ENCODE measurements around the gene TM7SF3. TPM values are rescaled to one million over a fixed set of nuclear protein-coding genes. Genes with fewer than 3 reads are reported as not detected.
A peak's percentile ranks its signal among the peaks of the same experiment; 100 is the strongest.
"Not testable (repeated sequence)": the region's sequence is repeated elsewhere in the genome, so short reads cannot be mapped to it uniquely, and the experiment has no call there.

TM7SF3 gene
- total RNA-seq, 1 experiment from 2014 or later, result 114 TPM

DNA sequence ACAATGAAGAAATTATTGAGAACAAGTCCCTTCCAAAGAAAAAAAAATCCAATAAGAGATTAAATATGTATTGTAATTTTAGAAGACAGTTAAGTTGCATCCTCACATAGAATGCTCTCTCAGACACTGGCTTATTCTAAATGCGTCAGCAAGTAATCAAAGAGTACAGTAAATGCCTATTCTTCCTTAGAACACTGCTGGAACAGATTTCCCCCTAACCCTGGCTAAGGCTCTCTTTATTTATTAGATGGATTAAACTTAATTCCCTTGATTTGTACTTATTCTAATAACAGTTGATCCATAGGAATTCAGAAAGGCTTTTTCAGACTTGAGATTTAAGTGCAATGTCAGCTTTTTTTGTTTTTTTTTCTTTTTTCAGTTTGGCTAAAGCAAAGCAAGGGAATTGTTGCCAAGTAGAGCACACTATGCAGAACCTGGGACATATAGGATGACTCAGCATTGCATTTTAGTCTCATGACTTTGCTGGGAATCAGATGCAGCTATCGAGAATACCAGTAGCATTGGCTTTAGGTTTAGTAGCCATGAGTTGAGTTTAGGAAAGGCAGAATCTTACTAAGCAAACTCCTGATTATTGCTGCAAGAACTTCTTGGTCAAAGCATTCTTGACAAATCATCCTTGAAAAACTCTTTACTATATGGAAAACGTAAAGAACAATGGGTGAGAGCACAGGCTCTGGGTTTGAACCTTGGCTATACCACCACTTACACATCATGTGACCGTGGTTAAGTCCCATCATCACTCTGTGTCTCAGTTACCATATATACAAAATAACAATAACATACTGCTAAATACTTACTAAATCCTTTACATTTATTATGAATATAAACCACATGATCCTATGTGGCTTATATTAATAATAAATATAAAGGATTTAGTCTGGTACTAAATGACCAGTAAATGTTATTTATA lies 34.9 kb upstream of the TM7SF3 start:
- Histone ChIP-seq H2AFZ (ENCODE audit: low read length) (peak overlapping the region; percentile 52), H3K36me3 (ENCODE audit: low read depth, low read length) (no peaks in the 10 kb centered on the region), H3K4me3 (ENCODE audit: low read length) (no peak overlapping the region), H3K79me2 (ENCODE audit: low read length) (no peaks in the 10 kb centered on the region), H4K20me1 (ENCODE audit: low read length) (no peaks in the 10 kb centered on the region), H3K9me3 (ENCODE audit: low read length) (no peaks in the 10 kb centered on the region), H3K27ac (ENCODE audit: low read length) (peak overlapping the region; percentile 63), H3K9ac (ENCODE audit: low read length) (no peak overlapping the region), H3K4me2 (ENCODE audit: low read length) (peak overlapping the region; percentile 68), H3F3A (ENCODE audit: low read length, unreplicated experiment) (no peaks in the 10 kb centered on the region), H3K9me2 (replicated peaks; ENCODE audit: low read length) (no peaks in the 10 kb centered on the region), H3K27me3 (ENCODE audit: low read length) (no peaks in the 10 kb centered on the region), H3K4me1 (ENCODE audit: insufficient read depth, low read length) (peaks cover 18% of the 10 kb centered on the region)
- intact Hi-C loops (cut with micrococcal nuclease), result no loop called here
- no TSS peak for BruUV-seq (replicated peaks)
- no peak for TF ChIP-seq EZH2phosphoT487 (IDR thresholded peaks at IDR 0.05; ENCODE audit: borderline replicate concordance, low read length)
- TF ChIP-seq EZH2 (IDR thresholded peaks at IDR 0.05; ENCODE audit: low read length, unreplicated experiment), result no peak
- TF ChIP-seq, protein P1, sequence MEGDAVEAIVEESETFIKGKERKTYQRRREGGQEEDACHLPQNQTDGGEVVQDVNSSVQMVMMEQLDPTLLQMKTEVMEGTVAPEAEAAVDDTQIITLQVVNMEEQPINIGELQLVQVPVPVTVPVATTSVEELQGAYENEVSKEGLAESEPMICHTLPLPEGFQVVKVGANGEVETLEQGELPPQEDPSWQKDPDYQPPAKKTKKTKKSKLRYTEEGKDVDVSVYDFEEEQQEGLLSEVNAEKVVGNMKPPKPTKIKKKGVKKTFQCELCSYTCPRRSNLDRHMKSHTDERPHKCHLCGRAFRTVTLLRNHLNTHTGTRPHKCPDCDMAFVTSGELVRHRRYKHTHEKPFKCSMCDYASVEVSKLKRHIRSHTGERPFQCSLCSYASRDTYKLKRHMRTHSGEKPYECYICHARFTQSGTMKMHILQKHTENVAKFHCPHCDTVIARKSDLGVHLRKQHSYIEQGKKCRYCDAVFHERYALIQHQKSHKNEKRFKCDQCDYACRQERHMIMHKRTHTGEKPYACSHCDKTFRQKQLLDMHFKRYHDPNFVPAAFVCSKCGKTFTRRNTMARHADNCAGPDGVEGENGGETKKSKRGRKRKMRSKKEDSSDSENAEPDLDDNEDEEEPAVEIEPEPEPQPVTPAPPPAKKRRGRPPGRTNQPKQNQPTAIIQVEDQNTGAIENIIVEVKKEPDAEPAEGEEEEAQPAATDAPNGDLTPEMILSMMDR (conservative IDR thresholded peaks at IDR 0.05; ENCODE audit: low read depth, low read length), result no peak
- POLR2A ChIA-PET (ENCODE audit: unreplicated experiment), result interaction anchor here (0.5 kb wide), 1 partner anchor 8 kb away, joined by 3 read pairs; no protein-coding TSS in a partner anchor
- DNase-seq, result peak; percentile 95
- CTCF ChIA-PET, result interaction anchor here (0.5 kb wide), 1 partner anchor 30 kb away, joined by 3 read pairs; no protein-coding TSS in a partner anchor
- ATAC-seq, result peak; percentile 90

GRCh38 chr12:27042018-27042417 lies 27.8 kb upstream of the TM7SF3 start:
- H4K20me1 ChIP-seq (ENCODE audit: low read length); CTCF ChIA-PET; ATAC-seq: not testable (repeated sequence)

GRCh38 chr12:27040637-27041036 lies 26.5 kb upstream of the TM7SF3 start:
- H3K9me3 ChIP-seq (ENCODE audit: low read length); H3K9me2 ChIP-seq (replicated peaks; ENCODE audit: low read length); H3K4me2 ChIP-seq (ENCODE audit: low read length); H3K27me3 ChIP-seq (ENCODE audit: low read length); BruUV-seq (replicated peaks); H3K9ac ChIP-seq (ENCODE audit: low read length); H4K20me1 ChIP-seq (ENCODE audit: low read length); CTCF ChIA-PET; H3K4me1 ChIP-seq (ENCODE audit: insufficient read depth, low read length); H3F3A ChIP-seq (ENCODE audit: low read length, unreplicated experiment); intact Hi-C loops (cut with micrococcal nuclease); H3K36me3 ChIP-seq (ENCODE audit: low read depth, low read length); DNase-seq; POLR2A ChIA-PET (ENCODE audit: unreplicated experiment); ATAC-seq; H3K79me2 ChIP-seq (ENCODE audit: low read length); H3K27ac ChIP-seq (ENCODE audit: low read length); H3K4me3 ChIP-seq (ENCODE audit: low read length); H2AFZ ChIP-seq (ENCODE audit: low read length): not testable (repeated sequence)

More at GRCh38 chr12:27042018-27042417, 27.8 kb upstream of the TM7SF3 start:
- H3K9me3 ChIP-seq (ENCODE audit: low read length); intact Hi-C loops (cut with micrococcal nuclease); H3K27me3 ChIP-seq (ENCODE audit: low read length); H3K9me2 ChIP-seq (replicated peaks; ENCODE audit: low read length); H3K27ac ChIP-seq (ENCODE audit: low read length); DNase-seq; BruUV-seq (replicated peaks); H2AFZ ChIP-seq (ENCODE audit: low read length); H3K4me1 ChIP-seq (ENCODE audit: insufficient read depth, low read length); H3K4me2 ChIP-seq (ENCODE audit: low read length); POLR2A ChIA-PET (ENCODE audit: unreplicated experiment); H3K9ac ChIP-seq (ENCODE audit: low read length); H3K4me3 ChIP-seq (ENCODE audit: low read length); H3K79me2 ChIP-seq (ENCODE audit: low read length); H3F3A ChIP-seq (ENCODE audit: low read length, unreplicated experiment); H3K36me3 ChIP-seq (ENCODE audit: low read depth, low read length): not testable (repeated sequence)
